ENCODE measurements around the gene TWF2. TPM values are rescaled to one million over a fixed set of nuclear protein-coding genes. Genes with fewer than 3 reads are reported as not detected.

TWF2 gene
- total RNA-seq, 2 experiments from 2014 or later = 85.0 to 93.5 TPM

DNA sequence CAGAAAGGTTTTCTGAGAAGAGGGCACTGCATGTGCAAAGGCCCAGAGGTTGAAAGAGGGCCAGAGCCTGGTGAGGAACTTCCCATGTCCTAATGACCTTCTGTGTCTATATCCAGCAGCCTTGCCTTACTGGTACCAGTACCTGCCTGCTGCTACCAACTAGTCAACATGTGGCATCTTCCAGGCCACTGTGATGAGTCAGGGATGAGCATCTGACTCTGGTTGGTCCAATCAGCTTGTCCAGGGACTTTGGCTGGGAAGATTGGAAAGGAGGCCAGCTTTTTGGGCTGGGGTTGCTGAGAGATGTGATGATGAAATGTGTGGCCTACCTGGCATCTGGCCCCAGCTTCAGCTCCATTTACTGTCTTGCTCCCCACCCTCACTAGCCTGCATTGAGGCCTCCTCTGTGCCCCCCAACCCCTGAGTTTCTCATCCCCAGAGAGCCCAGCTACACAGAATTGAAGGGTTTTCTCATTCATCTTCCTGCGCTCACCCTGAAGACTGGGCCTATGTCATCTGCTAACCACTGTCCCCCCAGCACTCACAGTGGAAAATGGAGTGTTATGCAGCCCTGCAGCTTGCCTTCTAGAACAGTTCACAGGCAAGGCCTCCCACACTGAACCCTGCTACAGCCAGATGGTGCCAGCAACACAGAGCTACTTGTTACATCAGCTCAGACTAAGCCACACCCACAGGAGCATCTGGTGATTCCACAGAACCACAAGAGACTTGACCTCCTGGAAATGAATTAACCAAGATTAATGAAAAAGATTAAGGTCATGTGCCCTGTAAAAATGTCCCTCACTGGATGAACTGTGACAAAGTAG, 1.3 kb upstream of the TWF2 start:
- POLR2A ChIA-PET = interaction anchor here (0.5 to 2.5 kb wide), 7 partner anchors 8 to 296 kb away, joined by 3 to 12 read pairs (median 5); partner anchors contain the start of genes GLYCTK, UQCC5 and WDR82
- CTCF ChIA-PET = interaction anchor here (0.6 to 2.8 kb wide), 12 partner anchors 9 to 99 kb away, joined by 3 to 34 read pairs (median 6); partner anchors contain the start of gene WDR82
- Mint-ChIP-seq H3K9me3 (ENCODE audit: low read depth) (peaks cover 3% of the 10 kb centered on the region), H3K27me3 (no peaks in the 10 kb centered on the region), H3K27ac (peak overlapping the region; percentile 99), H3K4me3 (peak overlapping the region; percentile 99), H3K4me1 (peaks cover 77% of the 10 kb centered on the region), H3K36me3 (ENCODE audit: low read depth) (peaks cover 37% of the 10 kb centered on the region)
- ATAC-seq (peak; percentile 52), DNase-seq (peak; percentile 81)
- intact Hi-C loops (cut with DNase I, micrococcal nuclease) = loop anchor here (1.0 kb wide), 2 partner anchors 13 to 38 kb away; partner anchors contain the start of gene WDR82 (in 1 of the 2)

DNA sequence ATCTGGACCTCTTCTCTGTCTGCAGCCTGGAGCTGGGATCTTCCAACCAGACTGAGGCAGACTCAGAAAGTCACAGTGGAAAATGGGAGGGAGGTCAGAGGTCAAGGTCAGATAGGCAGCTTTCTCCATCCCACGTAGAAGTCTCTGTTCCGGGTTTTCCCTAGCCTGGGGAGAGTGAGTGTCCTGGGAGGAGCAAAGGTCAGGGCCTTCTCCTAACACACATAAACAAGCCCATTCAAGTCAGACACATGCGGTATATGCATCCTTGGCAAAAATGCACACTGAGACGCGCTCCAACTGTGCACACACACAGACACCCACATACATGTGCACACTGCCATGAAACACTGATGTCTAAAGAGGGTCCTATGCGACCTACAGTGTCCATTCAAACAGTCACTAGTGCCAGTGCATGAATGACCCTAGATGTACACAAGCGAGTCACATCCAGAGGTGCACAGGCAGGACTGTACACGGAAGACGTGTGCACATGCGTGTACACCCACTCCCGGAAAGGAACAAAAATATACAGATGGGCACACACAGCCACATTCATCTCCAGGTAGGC, 681 bp downstream of the TWF2 start:
- DNase-seq (no peak), ATAC-seq (no peak)
- intact Hi-C loops (cut with DNase I, micrococcal nuclease) = loop anchor here in 1 of 2 experiments (2.0 kb wide), 1 partner anchor 15 kb away; no protein-coding TSS in a partner anchor
- ChIA-PET CTCF (interaction anchor here (0.7 to 2.3 kb wide), 9 partner anchors 9 to 101 kb away, joined by 3 to 14 read pairs (median 5); partner anchors contain the start of genes TLR9 and WDR82), POLR2A (interaction anchor here (0.6 to 1.8 kb wide), 5 partner anchors 10 to 242 kb away, joined by 3 to 25 read pairs (median 7); partner anchors contain the start of genes GLYCTK, RPL29 and WDR82)
- Mint-ChIP-seq H3K4me3 (peak overlapping the region; percentile 99), H3K4me1 (peaks cover 70% of the 10 kb centered on the region), H3K27ac (peak overlapping the region; percentile 93), H3K9me3 (ENCODE audit: low read depth) (peaks cover under 1% of the 10 kb centered on the region), H3K36me3 (ENCODE audit: low read depth) (peaks cover 37% of the 10 kb centered on the region), H3K27me3 (no peaks in the 10 kb centered on the region)

DNA sequence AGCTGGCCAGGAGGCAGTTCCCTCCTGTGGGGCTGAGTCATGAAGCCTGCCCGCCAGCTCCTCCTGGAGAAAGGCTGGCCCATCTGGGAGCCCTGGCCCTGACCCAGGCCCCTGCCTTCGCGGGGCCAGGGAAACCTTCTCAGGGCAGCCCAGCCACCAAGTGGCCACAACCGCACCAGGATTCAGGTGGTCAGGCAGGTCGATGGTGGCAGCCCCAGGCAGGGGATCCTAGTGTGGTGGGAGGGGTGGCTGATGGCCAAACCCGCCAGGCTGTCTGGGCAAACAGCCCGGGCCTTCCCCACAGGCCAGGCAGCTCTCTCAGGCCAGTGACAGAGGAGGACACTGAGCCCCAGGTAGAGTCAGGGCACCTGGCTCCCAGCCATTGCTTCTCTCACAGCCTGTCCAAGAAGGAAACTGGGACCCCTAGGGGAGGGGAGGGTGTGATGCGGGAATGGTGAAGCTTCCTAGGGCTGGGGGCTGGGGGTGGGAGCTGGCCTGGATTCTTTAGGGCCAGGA, 1.2 kb downstream of the TWF2 start:
- Mint-ChIP-seq H3K27ac (peak overlapping the region; percentile 93), H3K27me3 (no peaks in the 10 kb centered on the region), H3K9me3 (ENCODE audit: low read depth) (no peaks in the 10 kb centered on the region), H3K4me1 (peaks cover 70% of the 10 kb centered on the region), H3K36me3 (ENCODE audit: low read depth) (peaks cover 36% of the 10 kb centered on the region), H3K4me3 (peak overlapping the region; percentile 99)
- ATAC-seq (no peak), DNase-seq (peak; percentile 21)
- intact Hi-C loops (cut with DNase I, micrococcal nuclease) = loop anchor here in 1 of 2 experiments (2.0 kb wide), 1 partner anchor 15 kb away; no protein-coding TSS in a partner anchor
- ChIA-PET POLR2A (interaction anchor here (0.7 to 1.8 kb wide), 4 partner anchors 11 to 50 kb away, joined by 3 to 25 read pairs (median 6); partner anchors contain the start of genes GLYCTK and WDR82), CTCF (interaction anchor here (0.6 to 3.3 kb wide), 14 partner anchors 9 to 250 kb away, joined by 3 to 14 read pairs (median 4); partner anchors contain the start of genes TLR9 and WDR82)

DNA sequence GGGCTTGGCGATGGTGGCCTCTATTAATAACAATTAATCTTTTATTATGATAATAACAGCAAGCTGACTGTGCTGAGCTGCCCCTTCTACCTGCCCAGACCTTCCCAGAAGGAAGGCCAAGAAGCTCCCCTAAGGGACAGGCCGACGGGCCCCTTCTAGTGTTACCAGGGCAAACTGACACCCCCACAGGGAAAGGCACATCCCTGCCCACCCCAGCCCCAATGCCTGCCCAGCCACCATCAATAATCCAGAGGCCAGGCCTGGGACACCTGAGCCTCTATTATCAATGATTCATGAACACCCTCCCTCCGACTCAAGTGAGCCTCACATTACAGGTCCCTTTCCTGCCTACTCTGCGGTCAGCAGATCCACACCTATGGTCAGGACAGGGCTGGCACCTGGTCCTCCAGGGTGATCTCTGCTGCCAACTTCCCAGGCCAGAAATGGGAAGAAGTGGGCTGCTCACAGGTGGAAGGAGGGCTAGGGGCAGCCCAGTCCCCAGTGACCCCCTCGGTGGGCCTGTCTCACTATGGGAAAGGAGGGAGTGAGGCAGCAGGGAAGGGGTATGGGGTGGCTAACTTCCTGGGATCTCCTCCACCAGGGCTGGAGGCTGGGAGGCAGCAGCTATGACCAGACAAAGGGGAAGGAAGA, 1.8 kb downstream of the TWF2 start:
- peaks cover 37% of the 10 kb centered on the region for H3K36me3 Mint-ChIP-seq (ENCODE audit: low read depth)
- no peaks in the 10 kb centered on the region for H3K9me3 Mint-ChIP-seq (ENCODE audit: low read depth)
- peaks cover 72% of the 10 kb centered on the region for H3K4me1 Mint-ChIP-seq
- CTCF ChIA-PET = interaction anchor here (0.6 to 3.3 kb wide), 10 partner anchors 10 to 251 kb away, joined by 3 to 14 read pairs (median 3); partner anchors contain the start of genes TLR9 and WDR82
- peak overlapping the region; percentile 43 for H3K27ac Mint-ChIP-seq
- no peak for DNase-seq
- H3K4me3 Mint-ChIP-seq = peak overlapping the region; percentile 99
- intact Hi-C loops (cut with DNase I, micrococcal nuclease) = no loop called here
- H3K27me3 Mint-ChIP-seq = no peaks in the 10 kb centered on the region
- POLR2A ChIA-PET = interaction anchor here (0.7 to 1.2 kb wide), 3 partner anchors 11 to 50 kb away, joined by 3 to 9 read pairs (median 3); partner anchors contain the start of genes GLYCTK and WDR82
- ATAC-seq = no peak

DNA sequence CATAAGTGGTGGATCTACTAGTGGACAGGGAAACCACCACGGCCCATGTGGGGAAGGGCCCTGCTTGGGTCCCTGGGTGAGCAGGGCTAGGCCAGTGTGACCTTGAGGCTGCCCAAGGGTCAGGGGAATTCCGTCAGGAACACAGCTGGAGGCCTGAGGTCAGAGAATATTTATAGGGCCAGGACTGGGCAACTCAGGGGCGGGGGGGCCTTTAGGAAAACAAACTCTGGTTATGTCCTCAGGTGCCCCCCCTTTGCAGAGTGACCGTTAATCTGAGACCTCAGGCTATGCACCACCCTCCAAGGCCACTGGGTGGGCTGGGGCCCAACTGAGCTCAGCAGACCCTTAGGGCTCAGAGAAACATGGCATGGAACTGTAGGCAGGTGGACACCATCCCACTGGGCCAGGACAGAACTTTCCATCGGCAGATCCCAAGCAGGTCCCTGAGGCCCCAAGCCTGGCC, 2.5 kb downstream of the TWF2 start:
- ATAC-seq (no peak), DNase-seq (peak; percentile 6)
- H3K9me3 Mint-ChIP-seq (ENCODE audit: low read depth) = no peaks in the 10 kb centered on the region
- H3K4me1 Mint-ChIP-seq = peaks cover 68% of the 10 kb centered on the region
- POLR2A ChIA-PET = no interaction called here
- no peaks in the 10 kb centered on the region for H3K27me3 Mint-ChIP-seq
- intact Hi-C loops (cut with DNase I, micrococcal nuclease) = no loop called here
- H3K27ac Mint-ChIP-seq = peak overlapping the region; percentile 67
- H3K4me3 Mint-ChIP-seq = no peak overlapping the region
- peaks cover 37% of the 10 kb centered on the region for H3K36me3 Mint-ChIP-seq (ENCODE audit: low read depth)
- CTCF ChIA-PET = interaction anchor here (0.7 to 3.3 kb wide), 7 partner anchors 15 to 103 kb away, joined by 3 to 32 read pairs (median 3); partner anchors contain the start of gene WDR82

DNA sequence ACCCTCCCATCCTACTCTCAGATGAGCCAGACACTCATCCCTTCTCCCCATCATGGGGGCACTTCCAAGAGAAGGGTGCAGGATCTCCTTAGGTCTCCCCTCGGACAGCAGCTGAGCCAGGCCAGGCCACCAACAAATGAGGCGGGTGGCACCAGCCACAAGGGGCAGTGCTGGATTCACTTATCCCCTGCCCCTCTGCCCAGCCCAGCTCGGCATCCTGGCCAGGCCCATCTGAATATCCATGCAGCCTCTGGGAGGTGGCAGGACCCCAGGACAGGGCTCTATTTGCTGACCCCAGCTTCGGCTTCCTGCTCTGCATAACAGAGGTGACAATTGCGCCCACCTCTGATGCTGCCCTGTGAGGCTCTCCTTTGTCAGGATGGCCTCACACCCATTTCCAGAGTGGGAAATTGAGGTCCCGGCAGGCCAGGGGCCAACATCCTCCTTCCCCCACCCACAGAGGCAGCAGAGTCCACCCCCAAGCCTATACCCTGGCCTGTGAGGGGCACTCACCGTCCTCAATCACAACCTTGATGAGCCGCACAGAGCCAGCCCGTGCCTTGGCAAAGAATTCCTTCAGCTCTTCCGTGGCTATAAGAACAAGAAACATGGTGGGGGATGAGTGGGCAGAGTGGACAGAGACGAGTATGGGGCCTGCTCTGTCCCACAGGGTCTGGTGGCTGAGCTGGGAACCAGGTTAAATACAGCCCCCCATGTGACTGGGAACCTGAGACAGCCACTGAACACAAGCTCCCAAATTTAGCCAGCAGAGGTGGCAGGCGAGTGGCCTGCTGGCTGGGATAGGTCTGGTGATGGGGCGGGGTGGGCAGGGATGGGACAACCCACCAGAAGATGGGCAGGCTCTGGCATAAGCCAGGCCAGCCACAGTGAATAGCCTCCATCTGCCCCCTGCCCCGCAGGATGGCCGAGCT, 4.2 kb downstream of the TWF2 start:
- Mint-ChIP-seq H3K9me3 (ENCODE audit: low read depth) (no peaks in the 10 kb centered on the region), H3K4me1 (peaks cover 55% of the 10 kb centered on the region)

DNA sequence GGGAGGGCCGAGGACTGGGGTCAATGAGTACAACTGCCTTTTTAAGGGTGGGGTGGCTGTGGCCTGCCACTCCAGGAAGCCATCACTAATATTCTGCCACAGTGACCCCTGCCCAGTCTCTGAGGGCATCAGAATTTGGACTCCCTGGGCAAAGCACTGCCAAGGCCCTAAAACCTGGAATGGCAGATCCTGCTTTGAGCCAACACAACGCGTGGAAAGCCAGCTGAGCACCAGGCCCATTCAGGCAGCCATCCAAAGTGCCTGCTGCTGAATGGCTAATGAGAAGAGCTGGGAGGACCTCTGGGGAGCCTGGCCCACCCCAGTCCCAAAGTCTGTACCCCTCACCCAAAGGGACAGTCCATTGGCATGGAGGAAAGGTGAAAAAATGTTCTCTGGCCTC, 5.0 kb downstream of the TWF2 start:
- Mint-ChIP-seq H3K27ac (peak overlapping the region; percentile 78), H3K4me1 (peaks cover 54% of the 10 kb centered on the region), H3K27me3 (no peaks in the 10 kb centered on the region), H3K36me3 (ENCODE audit: low read depth) (peaks cover 29% of the 10 kb centered on the region), H3K4me3 (no peak overlapping the region), H3K9me3 (ENCODE audit: low read depth) (no peaks in the 10 kb centered on the region)
- ATAC-seq (no peak), DNase-seq (no peak)
- ChIA-PET CTCF (interaction anchor here (0.6 to 3.0 kb wide), 7 partner anchors 8 to 44 kb away, joined by 4 to 32 read pairs (median 4); partner anchors contain the start of gene TLR9), POLR2A (no interaction called here)
- intact Hi-C loops (cut with DNase I, micrococcal nuclease) = no loop called here

More for the DNA sequence above, 4.2 kb downstream of the TWF2 start:
- no peak for ATAC-seq
- DNase-seq = no peak
- Mint-ChIP-seq H3K36me3 (ENCODE audit: low read depth) (peaks cover 34% of the 10 kb centered on the region), H3K4me3 (no peak overlapping the region), H3K27me3 (no peaks in the 10 kb centered on the region), H3K27ac (peak overlapping the region; percentile 78)
- ChIA-PET POLR2A (interaction anchor here (0.8 kb wide), 1 partner anchor 37 kb away, joined by 3 read pairs; no protein-coding TSS in a partner anchor), CTCF (interaction anchor here (0.6 to 3.3 kb wide), 11 partner anchors 9 to 104 kb away, joined by 3 to 32 read pairs (median 4); partner anchors contain the start of genes TLR9 and WDR82)
- intact Hi-C loops (cut with DNase I, micrococcal nuclease) = no loop called here

DNA sequence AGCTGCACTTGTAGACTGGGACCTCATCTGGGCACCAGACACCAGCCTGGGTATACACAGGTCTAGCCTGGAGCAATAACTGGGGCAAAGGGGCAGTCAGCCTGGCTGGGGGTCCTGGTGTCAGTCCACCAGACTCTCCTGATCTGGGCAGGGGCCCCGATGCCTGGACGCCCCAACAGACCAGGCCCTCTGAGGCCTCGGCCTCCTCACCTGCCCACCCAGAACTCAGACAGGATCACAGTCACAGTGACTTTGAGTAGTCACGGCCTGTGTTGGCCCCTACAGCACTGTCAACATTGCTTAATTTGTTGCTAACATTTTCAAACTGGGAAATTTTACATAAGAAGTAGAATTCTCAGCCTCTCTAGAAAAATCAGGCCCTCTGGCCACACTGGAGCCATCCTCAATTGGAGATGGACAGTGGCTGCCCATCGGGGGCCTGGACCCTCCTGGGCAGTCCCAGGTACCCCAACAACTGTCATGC, 5.8 kb downstream of the TWF2 start:
- Mint-ChIP-seq H3K36me3 (ENCODE audit: low read depth) (peaks cover 25% of the 10 kb centered on the region), H3K4me3 (no peak overlapping the region), H3K27ac (peak overlapping the region; percentile 51), H3K4me1 (peaks cover 51% of the 10 kb centered on the region), H3K27me3 (no peaks in the 10 kb centered on the region), H3K9me3 (ENCODE audit: low read depth) (no peaks in the 10 kb centered on the region)
- intact Hi-C loops (cut with DNase I, micrococcal nuclease) = no loop called here
- CTCF ChIA-PET = interaction anchor here (0.5 to 3.2 kb wide), 16 partner anchors 10 to 318 kb away, joined by 3 to 71 read pairs (median 4); partner anchors contain the start of genes DNAH1, GLYCTK and WDR82
- ATAC-seq (no peak), DNase-seq (no peak)
- POLR2A ChIA-PET = no interaction called here

DNA sequence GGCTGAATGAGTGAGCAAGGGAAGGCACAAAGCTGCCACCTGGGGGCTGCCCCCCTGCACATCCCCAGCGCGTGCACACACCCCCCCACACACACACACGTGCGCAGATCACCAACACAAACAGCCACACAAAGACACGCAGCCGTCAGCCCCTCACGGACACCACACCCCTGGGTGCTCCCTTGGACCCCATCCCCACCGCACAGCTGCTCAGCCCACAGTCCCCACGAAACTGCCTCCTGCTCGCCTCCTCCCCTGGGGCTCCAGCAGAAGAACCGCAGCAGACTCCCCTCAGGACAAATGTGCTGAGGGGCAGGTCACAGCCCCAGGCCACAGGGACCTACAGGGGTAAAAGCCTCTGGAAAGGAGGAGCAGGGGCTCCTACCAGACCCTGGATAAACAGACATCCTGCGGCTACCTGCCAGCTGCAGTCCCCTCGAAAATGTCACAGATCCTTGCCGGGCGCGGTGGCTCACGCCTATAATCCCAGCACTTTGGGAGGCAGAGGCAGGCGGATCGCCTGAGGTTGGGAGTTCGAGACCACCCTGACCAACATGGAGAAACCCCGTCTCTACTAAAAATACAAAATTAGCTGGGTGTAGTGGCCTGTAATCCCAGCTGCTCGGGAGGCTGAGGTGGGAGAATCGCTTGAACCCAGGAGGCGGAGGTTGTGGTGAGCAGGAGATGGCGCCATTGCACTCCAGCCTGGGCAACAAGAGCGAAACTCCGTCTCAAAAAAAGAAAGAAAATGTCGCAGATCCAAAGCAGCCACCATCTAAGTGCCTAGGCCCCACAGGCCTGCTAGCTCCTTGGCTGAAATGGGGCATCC, 6.5 kb downstream of the TWF2 start:
- peak; percentile 47 for ATAC-seq

More for the DNA sequence above, 6.5 kb downstream of the TWF2 start:
- peak; percentile 71 for DNase-seq
- ChIA-PET CTCF (interaction anchor here (0.5 to 3.2 kb wide), 19 partner anchors 9 to 318 kb away, joined by 3 to 71 read pairs (median 4); partner anchors contain the start of genes DNAH1, GLYCTK and WDR82), POLR2A (no interaction called here)
- Mint-ChIP-seq H3K36me3 (ENCODE audit: low read depth) (peaks cover 25% of the 10 kb centered on the region), H3K27me3 (no peaks in the 10 kb centered on the region), H3K27ac (peak overlapping the region; percentile 51), H3K4me3 (no peak overlapping the region), H3K9me3 (ENCODE audit: low read depth) (no peaks in the 10 kb centered on the region), H3K4me1 (peaks cover 46% of the 10 kb centered on the region)
- intact Hi-C loops (cut with DNase I, micrococcal nuclease) = no loop called here
